Left colon (tissue), 2 donors: Measurements from ENCODE around the gene FNIP2. TPM values are rescaled to one million over a fixed set of nuclear protein-coding genes. Genes with fewer than 3 reads are reported as not detected.

Experiments used
- total RNA-seq, 2 donors: library from RNA; stranded (reverse); fragmentation: NEBNext Ultra II Directional; extraction: Animal tissue kit (Norgen Biotek cat#: 25700); gene quantifications; one replicate each; pipeline ENCODE4 v1.2.1, GENCODE V29; 2021
- donor health status: DM: no; HTN: no; CAD: no.
- donor health status: DM: yes; HTN: yes; CAD: no.

The FNIP2 gene
- total RNA-seq, 2 donors from 2014 or later: 69.0 TPM

Other genes with a start within 250 kb of the FNIP2 start
- gene RXFP1, start 247.1 kb upstream of the FNIP2 start, total RNA-seq: under 1 TPM; 0.18 to 0.28 TPM
- gene C4orf46, start 97.1 kb upstream of the FNIP2 start, total RNA-seq: 1 to 10 TPM; 2.4 to 2.8 TPM
- gene ETFDH, start 96.7 kb upstream of the FNIP2 start, total RNA-seq: 10 to 100 TPM; 62.8 to 74.1 TPM
- gene PPID, start 45.6 kb upstream of the FNIP2 start, total RNA-seq: 10 to 100 TPM; 16.4 to 19.7 TPM